Effector CD8-positive, alpha-beta T cell (primary cell): ENCODE results near the gene DIP2C.
"Not testable (repeated sequence)": the region's sequence is repeated elsewhere in the genome, so short reads cannot be mapped to it uniquely, and the experiment has no call there.

ENCODE experiments used
- DNase-seq: peaks from one replicate; lab custom pipeline; 2025; lab: John Stamatoyannopoulos, UW

Gene DIP2C

DNA sequence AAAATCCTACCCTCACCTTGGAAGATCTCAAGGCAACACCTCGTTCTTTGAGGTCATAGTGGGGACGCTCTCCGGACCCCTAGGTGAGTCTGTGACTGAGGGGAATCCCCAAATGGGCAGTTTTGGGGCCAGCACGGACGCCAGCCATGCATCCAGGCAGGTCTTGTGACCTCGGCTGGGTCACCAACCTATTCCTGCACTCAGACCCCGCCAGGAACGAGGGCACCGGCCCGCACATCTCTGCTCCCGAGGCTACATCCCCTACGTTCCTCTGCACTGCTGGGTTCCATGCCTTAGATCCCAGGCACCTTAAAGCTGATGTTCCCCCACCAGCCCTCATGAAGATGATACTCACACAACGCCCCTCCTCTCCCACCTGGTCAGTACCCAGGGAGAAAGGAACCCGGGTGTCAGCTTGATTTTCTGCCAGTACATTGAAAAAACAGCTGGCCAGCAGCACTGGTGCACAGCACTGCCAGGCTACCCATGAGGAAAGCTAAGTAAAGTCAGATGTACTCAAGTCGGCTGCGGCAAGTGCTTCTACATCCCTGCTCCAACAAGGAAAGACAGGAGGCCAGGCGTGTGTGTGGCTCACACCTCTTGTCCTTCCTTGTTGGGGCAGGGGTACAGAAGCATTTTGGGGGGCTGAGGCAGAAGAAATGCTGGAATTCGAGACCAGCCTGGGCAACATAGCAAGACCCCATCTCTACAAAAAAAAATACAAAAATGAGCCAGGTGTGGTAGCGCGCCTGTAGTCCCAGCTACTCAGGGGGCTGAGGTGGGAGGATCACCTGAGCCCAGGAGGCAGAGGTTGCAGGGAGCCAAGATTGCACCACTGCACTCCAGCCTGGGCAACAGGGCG, 48.1 kb downstream of the DIP2C start:
- no peak for DNase-seq

DNA sequence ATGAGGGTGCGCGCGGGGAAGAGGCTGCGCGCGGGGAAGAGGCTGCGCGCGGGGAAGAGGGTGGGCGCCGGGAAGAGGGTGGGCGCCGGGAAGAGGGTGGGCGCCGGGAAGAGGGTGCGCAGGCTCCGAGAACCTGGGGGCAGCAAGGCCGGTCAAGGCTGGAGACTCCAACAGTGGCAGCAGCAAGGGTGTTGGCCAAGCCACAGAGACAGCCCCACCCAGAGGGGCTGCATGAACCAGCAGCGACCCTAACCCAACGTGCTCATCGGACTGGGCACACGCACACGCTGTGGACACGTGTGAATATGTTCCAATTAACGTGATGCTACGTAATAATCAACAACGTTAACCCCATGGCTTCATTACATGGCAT, 48.8 kb downstream of the DIP2C start:
- DNase-seq = no peak

DNA sequence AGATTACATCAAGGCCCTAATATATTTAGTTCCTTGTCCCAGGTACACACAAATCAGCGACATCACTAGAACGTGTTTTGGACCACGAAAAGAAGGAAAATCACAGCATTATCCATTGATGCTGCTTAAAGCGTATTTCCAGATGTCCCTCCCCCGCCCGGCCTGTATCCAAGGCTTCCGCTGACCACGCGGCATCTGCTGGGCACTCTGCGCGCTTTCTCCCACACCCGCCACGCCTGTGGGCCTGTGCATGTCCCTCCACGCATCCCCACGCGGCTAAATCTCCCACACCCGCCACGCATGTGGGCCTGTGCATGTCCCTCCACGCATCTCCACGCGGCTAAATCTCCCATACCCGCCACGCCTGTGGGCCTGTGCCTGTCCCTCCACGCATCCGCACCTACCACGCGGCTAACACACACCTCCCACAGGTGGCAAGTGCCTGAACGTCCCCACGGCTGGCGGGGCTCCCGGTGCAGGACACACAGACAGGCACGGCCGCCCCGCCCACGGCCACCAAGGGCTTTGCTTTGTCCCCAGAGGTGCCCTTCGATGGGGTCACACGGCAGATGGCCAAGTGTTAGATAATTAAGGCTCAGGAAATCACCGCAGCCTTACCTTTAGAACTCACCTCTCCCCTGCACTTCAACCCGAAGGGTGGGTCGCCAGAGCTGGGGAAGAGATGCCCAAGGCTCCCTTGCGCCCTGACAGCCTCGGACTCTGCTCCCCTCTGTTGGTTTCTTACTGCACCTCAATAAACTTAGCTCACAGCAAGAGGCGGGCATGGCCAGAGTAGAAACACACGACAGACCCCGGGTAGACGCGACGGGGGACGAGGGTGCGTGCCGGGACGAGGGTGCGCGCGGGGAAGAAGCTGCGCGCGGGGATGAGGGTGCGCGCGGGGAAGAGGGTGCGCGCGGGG, 49.5 kb downstream of the DIP2C start:
- DNase-seq = no peak

DNA sequence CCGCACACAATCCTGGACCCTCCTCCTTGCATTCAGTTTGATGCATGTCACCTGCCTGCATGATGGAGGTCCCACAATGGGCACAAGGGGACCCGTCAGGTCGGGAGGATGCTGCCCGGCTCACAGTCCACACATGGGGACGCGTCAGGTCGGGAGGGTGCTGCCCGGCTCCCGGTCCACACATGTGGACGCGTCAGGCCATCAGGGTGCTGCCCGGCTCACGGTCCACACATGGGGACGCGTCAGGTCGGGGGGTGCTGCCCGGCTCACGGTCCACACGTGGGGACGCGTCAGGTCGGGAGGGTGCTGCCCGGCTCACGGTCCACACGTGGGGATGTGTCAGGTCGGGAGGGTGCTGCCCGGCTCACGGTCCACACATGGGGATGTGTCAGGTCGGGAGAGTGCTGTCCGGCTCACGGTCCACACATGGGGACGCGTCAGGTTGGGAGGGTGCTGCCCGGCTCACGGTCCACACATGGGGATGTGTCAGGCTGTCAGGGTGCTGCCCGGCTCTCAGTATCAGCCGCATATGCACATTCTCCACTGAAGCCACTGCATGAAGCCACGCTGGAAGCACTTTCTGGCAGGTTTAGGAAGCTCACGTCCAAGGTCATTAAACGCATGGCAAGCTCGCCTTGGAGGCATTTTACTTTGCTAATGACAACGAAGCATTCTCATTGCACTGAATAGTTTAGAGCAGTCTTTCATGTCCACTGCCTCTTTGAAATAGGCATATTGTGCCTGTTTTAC, 50.3 kb downstream of the DIP2C start:
- DNase-seq = no peak

DNA sequence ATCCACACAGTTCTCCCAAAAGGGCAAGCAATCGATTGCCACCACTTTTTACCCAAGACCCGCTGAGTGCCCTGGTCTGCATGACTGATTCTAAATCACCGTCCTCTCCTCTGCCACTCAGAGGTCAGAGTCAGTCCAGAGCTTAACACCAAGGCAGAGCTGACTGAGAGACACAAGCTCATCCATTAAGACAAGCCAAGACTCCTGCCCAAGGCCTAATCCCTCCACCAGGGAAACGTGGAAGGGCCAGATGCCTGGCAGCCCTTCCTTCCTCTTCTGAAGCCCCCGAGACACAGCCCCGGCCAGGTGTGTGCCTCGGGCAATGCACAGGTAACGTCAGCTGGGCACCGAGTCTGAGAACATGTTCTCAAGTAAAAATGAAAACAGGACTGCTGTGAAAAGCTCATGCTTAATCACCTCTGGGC, 51.7 kb downstream of the DIP2C start:
- no peak for DNase-seq

DNA sequence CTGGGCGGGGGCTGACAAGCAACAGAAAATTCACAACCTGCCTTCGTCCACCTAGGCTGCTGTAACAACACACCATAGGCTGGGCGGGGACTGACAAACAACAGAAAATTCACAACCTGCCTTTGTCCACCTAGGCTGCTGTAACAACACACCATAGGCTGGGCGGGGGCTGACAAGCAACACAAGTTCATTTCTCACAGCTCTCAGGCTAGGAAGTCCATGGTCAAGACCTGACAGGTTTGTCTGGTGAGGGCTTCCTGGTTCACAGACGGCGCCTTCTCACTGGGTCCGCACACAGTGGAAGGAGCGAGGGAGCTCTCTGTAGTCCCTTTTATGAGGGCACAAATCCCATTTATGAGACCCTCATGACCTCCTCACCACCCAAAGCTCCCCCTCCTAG, 52.2 kb downstream of the DIP2C start:
- no peak for DNase-seq

DNA sequence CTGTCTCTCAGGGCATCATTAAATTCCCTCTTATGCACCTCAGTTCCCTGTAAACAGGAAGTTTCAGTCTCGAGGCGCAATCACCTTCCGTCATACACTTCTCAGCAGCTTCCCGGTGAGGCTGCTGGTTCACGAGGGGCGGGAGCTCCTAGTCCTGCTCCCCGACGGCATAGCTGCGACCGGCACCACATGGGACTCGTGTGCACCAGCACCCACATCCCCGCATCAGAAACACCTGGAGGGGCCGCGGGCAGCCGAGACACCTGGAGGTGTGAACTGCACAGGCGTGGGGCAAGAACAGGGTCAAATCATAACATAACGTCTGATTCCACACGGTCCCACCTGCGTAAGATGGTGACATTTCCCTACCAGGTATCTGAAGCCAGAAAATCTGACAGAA, 52.7 kb downstream of the DIP2C start:
- no peak for DNase-seq

DNA sequence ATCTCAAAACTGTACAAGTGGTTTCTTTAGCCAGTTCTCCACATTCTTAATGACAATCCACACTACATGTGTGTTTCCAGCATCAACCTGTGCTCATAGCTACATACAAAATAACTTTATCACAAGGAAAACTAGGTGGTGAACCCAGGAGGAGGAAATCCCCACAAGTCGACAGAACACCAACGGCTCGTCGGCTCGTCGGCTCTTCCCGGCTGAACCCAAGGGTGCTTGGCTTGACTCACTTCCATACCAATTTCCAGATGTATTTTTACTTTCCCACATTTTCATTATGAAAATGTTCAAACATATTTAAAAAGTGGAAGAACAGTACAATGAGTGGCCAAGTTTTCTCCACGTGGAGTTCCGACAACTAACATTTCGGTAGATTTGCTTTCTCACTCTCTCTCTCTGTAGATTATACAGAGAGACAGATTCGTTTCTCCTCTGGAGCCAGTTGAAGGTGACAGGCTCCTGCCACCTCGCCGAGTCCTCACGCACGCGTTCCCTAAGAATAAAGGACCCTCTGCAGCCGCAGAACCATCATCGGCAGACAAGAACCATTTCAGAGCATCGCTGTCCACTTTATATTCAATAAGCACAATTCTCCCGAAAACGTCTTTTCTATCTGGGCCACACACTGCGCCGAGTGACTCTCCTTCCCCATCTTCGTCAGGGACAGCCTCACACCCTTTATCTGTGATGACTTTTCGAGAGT, 53.3 kb downstream of the DIP2C start:
- no peak for DNase-seq

DNA sequence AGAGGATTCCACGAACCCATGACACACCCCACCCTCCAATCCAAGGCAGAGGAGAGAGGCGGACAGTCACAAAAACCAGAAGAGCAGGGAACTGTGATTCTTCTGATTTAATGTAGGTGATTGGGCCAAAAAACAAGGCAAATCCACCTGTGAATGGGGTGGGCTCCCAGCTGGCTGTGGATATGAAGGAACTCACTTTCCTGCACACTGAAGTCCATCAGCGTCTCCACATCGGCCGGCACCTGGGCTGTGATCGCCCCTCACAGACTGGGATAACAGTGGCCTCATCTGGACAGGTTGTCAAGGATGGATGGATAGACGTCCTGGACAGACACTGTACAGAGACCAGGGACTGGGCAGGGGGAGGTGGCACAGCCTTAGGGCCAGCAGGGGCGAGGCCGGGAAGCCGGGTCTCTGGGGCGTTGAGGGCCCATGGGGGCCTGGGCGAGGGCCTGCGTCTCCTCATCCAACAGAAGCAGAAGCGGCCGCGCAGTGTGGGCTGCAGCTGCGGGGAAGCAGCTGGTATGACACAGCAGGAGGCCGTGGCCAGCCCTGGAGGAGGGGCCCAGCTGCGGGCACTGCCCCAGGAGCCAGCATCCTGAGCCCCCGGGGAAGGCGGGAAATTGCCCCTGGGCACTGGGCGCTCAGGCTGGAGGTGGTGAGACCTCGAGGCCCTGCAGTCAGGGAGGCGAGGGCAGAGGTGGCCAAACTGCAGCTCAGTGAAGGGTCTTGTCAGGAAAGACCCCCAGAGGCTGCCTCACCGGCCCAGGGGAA, 54.2 kb downstream of the DIP2C start:
- no peak for DNase-seq

DNA sequence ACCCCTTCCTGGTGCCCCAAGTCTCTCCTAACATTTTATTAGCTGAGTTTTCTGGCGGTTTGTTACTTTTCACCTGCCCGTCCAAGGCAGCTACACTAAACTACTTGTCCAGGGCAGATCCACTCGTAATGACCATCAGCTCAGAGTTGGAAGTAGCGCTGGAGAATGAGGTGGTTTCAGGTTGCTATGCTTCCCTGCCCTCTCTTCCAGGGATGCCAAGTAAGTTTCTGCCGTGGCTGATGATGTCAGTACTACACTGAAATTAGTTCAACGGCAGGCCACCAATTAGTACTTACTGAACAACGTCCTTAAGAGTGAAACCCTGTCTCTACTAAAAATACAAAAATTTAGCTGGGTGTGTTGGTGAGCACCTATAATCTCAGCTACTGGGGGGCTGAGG, 55.2 kb downstream of the DIP2C start:
- no peak for DNase-seq

DNA sequence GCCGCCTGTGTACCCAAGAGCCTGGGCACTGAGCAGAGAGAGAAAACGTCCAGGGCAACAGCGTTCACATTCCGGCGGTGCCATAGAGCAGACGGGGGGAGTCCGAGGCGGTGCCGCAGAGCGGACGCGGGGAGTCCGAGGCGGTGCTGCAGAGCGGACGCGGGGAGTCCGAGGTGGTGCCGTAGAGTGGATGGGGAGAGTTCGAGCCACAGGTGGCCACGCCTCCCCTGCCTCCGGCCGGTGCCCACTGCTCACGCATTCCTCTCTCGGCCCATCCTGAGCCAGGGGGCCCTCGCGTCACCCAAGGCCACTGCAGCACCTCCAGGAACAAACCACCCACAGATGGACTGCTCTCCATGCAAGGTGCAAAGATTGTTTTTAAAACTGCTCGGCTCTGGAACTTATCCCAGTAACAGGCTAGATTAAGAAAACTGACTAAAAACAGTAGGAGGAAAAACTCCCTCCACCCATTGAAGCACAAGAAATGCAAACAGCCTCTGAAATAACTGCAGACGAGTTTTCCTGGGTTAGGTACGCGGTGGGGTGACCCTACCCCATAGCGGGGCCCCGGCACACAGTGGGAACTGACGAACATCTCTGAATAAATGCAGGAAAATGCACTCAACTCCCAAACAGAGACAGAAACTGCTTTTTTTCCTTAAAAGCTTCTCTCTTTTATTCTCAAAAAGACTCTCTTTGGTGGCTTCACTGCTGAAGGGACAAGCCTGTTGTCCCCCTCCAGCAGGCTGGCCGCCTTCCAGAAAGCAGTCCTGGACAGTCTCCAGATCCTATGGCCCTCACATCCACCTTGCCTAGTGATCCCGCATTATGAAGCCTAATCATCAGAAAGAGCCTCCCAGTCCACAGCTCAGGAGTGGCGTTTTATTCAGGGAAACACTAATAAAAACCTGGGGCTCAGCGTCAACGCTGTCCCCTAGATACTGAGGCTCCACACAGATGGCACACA, 55.9 kb downstream of the DIP2C start:
- DNase-seq = no peak

DNA sequence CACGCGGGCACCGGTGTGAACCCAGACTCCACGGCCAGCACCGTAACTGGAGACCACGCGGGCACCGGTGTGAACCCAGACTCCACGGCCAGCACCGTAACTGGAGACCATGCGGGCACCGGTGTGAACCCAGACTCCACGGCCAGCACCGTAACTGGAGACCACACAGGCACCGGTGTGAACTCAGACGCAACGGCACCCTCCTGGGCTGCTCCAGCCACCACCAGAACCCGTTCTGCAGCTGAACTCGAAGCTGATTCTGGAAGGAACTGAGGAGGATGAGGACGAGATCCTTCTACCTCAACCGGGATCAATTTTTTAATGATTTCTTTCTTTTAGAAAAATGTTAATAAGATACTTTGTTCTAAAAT, 56.7 kb downstream of the DIP2C start:
- not testable (repeated sequence) for DNase-seq

DNA sequence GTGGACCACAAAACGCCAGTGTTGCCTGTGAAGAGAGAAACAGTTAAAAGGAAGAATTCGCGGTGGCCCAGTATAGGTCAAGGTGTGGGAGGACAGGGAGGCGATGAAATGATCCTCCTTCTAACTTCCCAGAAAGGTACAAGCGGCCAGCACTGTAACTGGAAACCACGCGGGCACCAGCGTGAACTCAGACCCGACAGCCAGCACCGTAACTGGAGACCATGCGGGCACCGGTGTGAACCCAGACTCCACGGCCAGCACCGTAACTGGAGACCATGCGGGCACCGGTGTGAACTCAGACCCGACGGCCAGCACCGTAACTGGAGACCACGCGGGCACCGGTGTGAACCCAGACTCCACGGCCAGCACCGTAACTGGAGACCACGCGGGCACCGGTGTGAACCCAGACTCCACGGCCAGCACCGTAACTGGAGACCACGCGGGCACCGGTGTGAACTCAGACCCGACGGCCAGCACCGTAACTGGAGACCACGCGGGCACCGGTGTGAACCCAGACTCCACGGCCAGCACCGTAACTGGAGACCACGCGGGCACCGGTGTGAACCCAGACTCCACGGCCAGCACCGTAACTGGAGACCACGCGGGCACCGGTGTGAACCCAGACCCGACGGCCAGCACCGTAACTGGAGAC, 57.2 kb downstream of the DIP2C start:
- DNase-seq = not testable (repeated sequence)

DNA sequence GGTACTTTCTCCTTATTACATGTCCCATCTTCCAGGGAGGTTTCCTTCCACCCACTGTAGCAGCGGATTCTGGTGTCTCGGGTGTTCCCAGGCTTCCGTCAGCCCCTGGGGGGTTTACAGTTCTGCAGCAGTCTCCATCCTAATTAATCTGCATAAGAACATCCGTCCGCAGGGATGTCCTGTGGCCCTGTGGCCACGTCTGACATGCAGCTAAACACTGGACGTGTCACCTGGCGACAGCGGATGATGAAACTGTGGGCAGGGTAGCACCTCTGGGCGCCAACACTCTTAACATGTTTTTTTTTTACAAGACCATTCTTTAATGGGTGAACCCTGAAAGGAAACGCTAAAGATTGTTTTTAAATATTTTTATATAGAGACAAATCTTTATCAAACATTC, 58.2 kb downstream of the DIP2C start:
- DNase-seq = no peak

DNA sequence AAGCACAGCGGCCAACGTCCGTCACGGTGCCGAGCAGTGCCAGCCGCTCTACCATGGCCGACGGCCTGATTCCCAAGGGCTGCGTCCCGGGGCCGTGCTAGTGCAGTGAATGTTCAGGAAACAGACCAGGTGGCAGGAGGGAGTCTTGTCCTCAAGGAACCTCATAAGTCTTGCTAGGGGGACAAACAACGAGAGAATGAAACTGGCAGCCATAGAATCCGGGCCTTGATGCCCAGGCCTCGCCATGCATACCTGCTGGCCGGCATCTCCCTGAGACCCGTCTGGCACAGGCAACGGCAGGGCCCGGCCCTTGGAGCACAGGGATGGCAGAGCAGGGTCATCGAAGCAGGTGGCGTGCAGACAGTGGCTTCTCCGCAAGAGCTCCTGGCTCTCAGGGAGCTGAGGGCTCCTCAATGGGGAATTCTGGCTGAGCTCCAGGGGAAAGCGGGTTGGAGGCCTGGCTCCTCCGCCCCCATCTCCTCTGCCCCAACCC, 58.8 kb downstream of the DIP2C start:
- no peak for DNase-seq

DNA sequence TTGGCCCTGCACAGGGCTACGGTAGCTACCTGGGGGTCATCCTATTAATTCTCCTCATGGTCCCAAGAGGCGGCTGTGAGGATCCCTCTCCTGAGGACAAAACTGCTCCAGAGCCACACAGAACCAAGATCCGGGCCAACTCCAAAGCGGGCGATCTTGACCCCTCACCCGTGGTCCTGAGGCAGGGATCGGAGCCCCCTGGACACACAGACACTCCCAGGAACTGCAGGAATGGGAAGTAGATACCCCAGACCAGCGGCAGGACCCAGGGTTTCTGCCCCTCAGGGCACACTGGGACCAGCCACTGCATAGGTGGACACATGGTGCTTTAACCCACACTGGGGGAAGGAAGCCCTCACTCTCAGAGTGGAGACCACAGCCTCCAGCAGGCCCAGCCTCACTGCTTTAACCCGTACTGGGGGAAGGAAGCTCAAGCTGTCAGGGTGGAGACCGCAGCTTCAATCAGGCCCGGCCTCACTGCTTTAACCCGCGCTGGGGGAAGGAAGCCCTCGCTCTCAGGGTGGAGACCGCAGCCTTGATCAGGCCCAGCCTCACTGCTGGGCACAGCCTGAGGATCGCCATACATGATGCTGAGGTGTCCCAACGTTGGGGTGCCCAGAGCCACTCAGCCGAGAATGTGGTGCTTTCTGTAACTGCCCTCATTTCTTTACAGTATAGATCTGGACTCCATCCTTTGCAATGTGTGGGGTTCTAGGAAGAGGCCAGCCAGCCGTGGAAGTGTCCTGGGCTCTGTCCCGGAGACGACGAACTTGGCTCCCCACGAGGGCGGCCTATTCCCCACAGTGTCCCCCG, 60.1 kb downstream of the DIP2C start:
- no peak for DNase-seq

DNA sequence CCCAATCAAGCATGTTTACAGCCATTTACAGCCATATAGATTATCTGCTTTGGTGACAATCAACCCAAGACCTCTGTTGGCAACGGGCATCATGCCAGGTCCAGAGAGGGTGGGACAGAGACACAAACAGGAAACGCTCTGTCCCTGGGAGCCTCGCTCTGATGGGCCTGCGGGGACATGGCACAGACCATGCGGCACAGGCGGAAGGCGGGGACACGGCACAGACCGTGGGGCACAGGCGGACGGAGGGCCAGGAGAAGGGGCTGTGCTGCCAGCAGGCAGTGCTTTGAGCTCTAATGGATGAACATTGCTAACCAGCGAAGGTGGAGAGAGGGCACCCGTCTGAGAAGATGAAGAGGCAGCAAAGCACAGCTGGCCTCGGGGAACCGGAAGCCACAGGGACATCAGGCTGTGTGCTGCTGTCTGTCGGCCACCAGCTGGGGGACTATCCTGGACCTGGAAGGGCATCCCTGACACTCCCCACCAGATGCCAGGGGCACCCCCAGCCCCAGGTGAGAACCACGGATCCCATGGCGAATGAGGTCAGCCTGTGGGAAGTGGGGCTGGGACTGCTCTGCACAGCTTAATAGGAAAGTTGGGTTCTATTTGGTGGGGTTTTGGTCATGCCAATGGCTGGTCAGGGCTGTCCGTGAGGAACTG, 61.0 kb downstream of the DIP2C start:
- DNase-seq = no peak
